HepG2 (cell line): ENCODE measurements around the gene BATF.

Experiments used
- CTCF ChIP-seq: sonication (generic); formaldehyde crosslinking; IDR thresholded peaks from 2 replicates; pipeline ENCODE4 v1.5.0; 2020; ENCODE audit warnings: mild to moderate bottlenecking, missing genetic modification reagents, moderate library complexity
- DPF2 ChIP-seq: sonication (generic); formaldehyde crosslinking; IDR thresholded peaks from 2 replicates; pipeline ENCODE4 v1.4.0; 2020; ENCODE audit warnings: mild to moderate bottlenecking, low read depth, missing genetic modification reagents, borderline replicate concordance
- ERF ChIP-seq: IDR thresholded peaks from 2 replicates; pipeline ENCODE4 v1.6.1; 2018; ENCODE audit warnings: missing biosample characterization, missing genetic modification reagents
- NR2C2 ChIP-seq: sonication (generic); formaldehyde crosslinking; IDR thresholded peaks from 2 replicates; pipeline ENCODE4 v1.4.0; 2020; ENCODE audit warnings: missing genetic modification reagents, mild to moderate bottlenecking, moderate library complexity, borderline replicate concordance
- POLR2A ChIP-seq, 2 experiments: IDR thresholded peaks; 2 replicates each; pipeline ENCODE4 v1.6.1; 2011; ENCODE audit warnings: low read depth in 2 of 2, low read length in 2 of 2, mild to moderate bottlenecking in 1 of 2, moderate library complexity in 1 of 2; ENCODE audit not compliant: insufficient read depth in 1 of 2
- SRY ChIP-seq: sonication (generic); formaldehyde crosslinking; IDR thresholded peaks from 2 replicates; pipeline ENCODE4 v1.8.0; 2022; ENCODE audit warnings: mild to moderate bottlenecking, missing genetic modification reagents
- STAG1 ChIP-seq: sonication (generic); formaldehyde crosslinking; IDR thresholded peaks from 2 replicates; pipeline ENCODE4 v1.4.0; 2020; ENCODE audit warnings: missing genetic modification reagents
- ZNF850 ChIP-seq: sonication (generic); formaldehyde crosslinking; conservative IDR thresholded peaks from 2 replicates; pipeline ENCODE4 v1.9.0; 2021; ENCODE audit warnings: mild to moderate bottlenecking, missing genetic modification reagents

DNA sequence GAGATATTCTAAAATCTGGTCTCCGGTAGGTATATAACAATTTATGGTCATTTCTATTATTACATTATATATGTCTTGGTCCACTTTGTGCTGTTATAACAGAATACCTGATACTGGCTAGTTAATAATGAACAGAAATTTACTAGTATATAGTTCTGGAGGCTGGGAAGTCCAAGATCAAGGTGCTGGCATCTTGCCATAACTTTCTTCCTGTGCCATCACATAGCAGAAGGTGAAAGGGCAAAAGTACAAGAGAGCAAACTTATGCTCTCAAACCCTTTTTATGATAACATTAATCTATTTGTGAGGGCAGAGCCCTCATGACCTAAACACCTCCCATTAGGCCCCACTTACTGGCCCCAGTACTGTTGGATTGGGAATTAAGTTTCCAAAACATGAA, 17.9 kb upstream of the BATF start:
- TF ChIP-seq CTCF (CRISPR knock-in tag) (no peak), ERF (CRISPR knock-in tag) (no peak), NR2C2 (CRISPR knock-in tag) (no peak), DPF2 (no peak), SRY (no peak), POLR2A (IDR thresholded peaks at IDR 0.05; ENCODE audit: insufficient read depth in 1 of 2, low read depth in 2 of 2, low read length in 2 of 2) (no peak), ZNF850 (CRISPR knock-in tag) (no peak), STAG1 (no peak)
